GM12878 (cell line): ENCODE measurements around the gene GREB1. TPM values are rescaled to one million over a fixed set of nuclear protein-coding genes. Genes with fewer than 3 reads are reported as not detected.

Experiments used
- ATAC-seq: fragments of 200-7000 bp; cut with Tn5 transposase; 3 replicates; pipeline ENCODE4 v1.9.1; 2020; ENCODE audit warnings: mild to moderate bottlenecking, moderate library complexity
- BruUV-seq: library from RNA; stranded (reverse); fragments of 400-500 nt; replicated peaks from 2 replicates; lab custom pipeline; 2021; lab: Mats Ljungman, UMichigan
- CTCF ChIA-PET: fragments of 300-600 bp; sonication (Branson Sonifier 250); formaldehyde crosslinking; extraction: SDS; loops from one replicate; lab custom pipeline; 2021; ENCODE audit warnings: inconsistent platforms; lab: Yijun Ruan, JAX
- POLR2A ChIA-PET: fragments of 350-600 bp; formaldehyde crosslinking; extraction: SDS; loops from one replicate; lab custom pipeline; 2021; ENCODE audit warnings: inconsistent platforms; lab: Charles Lee
- RAD21 ChIA-PET: fragments of 300-600 bp; sonication (Branson Sonifier 250); formaldehyde crosslinking; loops from one replicate; lab custom pipeline; 2023; ENCODE audit warnings: antibody characterized with exemption; ENCODE audit not compliant: unreplicated experiment; lab: Charles Lee
- SMC1A ChIA-PET: fragments of 300-600 bp; sonication (Branson Sonifier 250); formaldehyde crosslinking; loops from one replicate; lab custom pipeline; 2023; ENCODE audit not compliant: unreplicated experiment, uncharacterized antibody; lab: Charles Lee
- DNase-seq: peaks from one replicate; pipeline ENCODE4 v3.0.0-alpha.2; 2011; ENCODE audit warnings: low read depth, low spot score
- FAIRE-seq: peaks from 3 replicates; lab custom pipeline; 2011; peaks lifted over from hg19 to GRCh38; lab: Jason Lieb, UNC
- H2AFZ ChIP-seq: 2 replicates; pipeline ENCODE4 v1.6.0; 2011; ENCODE audit warnings: low read depth, low read length, control low read depth; ENCODE audit not compliant: control insufficient read depth
- H3K27ac ChIP-seq: 2 replicates; pipeline ENCODE4 v1.5.1; 2011; ENCODE audit warnings: control low read depth; ENCODE audit not compliant: control insufficient read depth, insufficient read depth
- H3K27me3 ChIP-seq, 2 experiments: replicated peaks in 1 of 2; 2 replicates each; pipeline versions ENCODE4 v1.6.0 to v1.6.1; 2011; ENCODE audit warnings: low read length in 1 of 2; ENCODE audit not compliant: control insufficient read depth in 2 of 2, insufficient read depth in 2 of 2
- H3K36me3 ChIP-seq, 2 experiments: 2 replicates each; pipeline ENCODE4 v1.5.1; 2011; ENCODE audit warnings: low read length in 1 of 2; ENCODE audit not compliant: control insufficient read depth in 2 of 2, insufficient read depth in 2 of 2
- H3K4me1 ChIP-seq: 2 replicates; pipeline ENCODE4 v1.6.1; 2011; ENCODE audit warnings: mild to moderate bottlenecking, low read length, moderate library complexity, mixed read lengths; ENCODE audit not compliant: control insufficient read depth, insufficient read depth
- H3K4me2 ChIP-seq: 2 replicates; pipeline ENCODE4 v1.6.0; 2011; ENCODE audit warnings: control low read depth; ENCODE audit not compliant: control insufficient read depth, insufficient read depth
- H3K4me3 ChIP-seq: fragments of 200-600 bp; sonication (generic); 2 replicates; pipeline ENCODE4 v1.5.1; 2016
- H3K79me2 ChIP-seq: 2 replicates; pipeline ENCODE4 v1.6.0; 2011; ENCODE audit warnings: low read length; ENCODE audit not compliant: control insufficient read depth, insufficient read depth
- H3K9ac ChIP-seq: 2 replicates; pipeline ENCODE4 v1.8.0; 2011; ENCODE audit warnings: low read length, control low read depth, mixed read lengths; ENCODE audit not compliant: control insufficient read depth, insufficient read depth
- H3K9me3 ChIP-seq: replicated peaks from 3 replicates; pipeline ENCODE4 v1.5.1; 2011; ENCODE audit warnings: mild to moderate bottlenecking, low read length; ENCODE audit not compliant: control insufficient read depth, insufficient read depth
- H4K20me1 ChIP-seq: 2 replicates; pipeline ENCODE4 v1.6.0; 2011; ENCODE audit not compliant: control insufficient read depth, insufficient read depth
- BRCA1 ChIP-seq: IDR thresholded peaks from 2 replicates; pipeline ENCODE4 v1.6.1; 2011; ENCODE audit warnings: low read depth, low read length, improper control_type of control experiment
- E2F8 ChIP-seq: fragments of 450-650 bp; IDR thresholded peaks from 2 replicates; pipeline ENCODE4 v1.6.1; 2018; ENCODE audit warnings: mild to moderate bottlenecking, low read depth, moderate library complexity; ENCODE audit not compliant: partially characterized antibody
- FOXK2 ChIP-seq: fragments of 450-650 bp; IDR thresholded peaks from 2 replicates; pipeline ENCODE4 v1.6.1; 2017; ENCODE audit warnings: mild to moderate bottlenecking, moderate library complexity
- FOXM1 ChIP-seq: IDR thresholded peaks from 2 replicates; pipeline ENCODE4 v1.6.1; 2012; ENCODE audit warnings: low read depth, mild to moderate bottlenecking, inconsistent platforms, low read length, moderate library complexity
- HDAC2 ChIP-seq: fragments of 200-600 bp; sonication (generic); IDR thresholded peaks from 2 replicates; pipeline ENCODE4 v1.6.1; 2017
- KAT2A ChIP-seq: conservative IDR thresholded peaks from 2 replicates; pipeline ENCODE4 v1.6.1; 2011; ENCODE audit warnings: low read depth, low read length; ENCODE audit not compliant: control insufficient read depth
- PAX5 ChIP-seq: IDR thresholded peaks from 2 replicates; pipeline ENCODE4 v1.6.1; 2011; ENCODE audit warnings: low read depth, low read length, borderline replicate concordance
- PAX8 ChIP-seq: fragments of 450-650 bp; IDR thresholded peaks from 2 replicates; pipeline ENCODE4 v1.6.1; 2017; ENCODE audit warnings: mild to moderate bottlenecking, moderate library complexity
- PKNOX1 ChIP-seq: fragments of 450-650 bp; IDR thresholded peaks from 2 replicates; pipeline ENCODE4 v1.6.1; 2016; ENCODE audit warnings: mild to moderate bottlenecking
- POLR2AphosphoS5 ChIP-seq: IDR thresholded peaks from 2 replicates; pipeline ENCODE4 v1.6.1; 2011; ENCODE audit warnings: mild to moderate bottlenecking, low read length, inconsistent platforms
- POU2F2 ChIP-seq: IDR thresholded peaks from 3 replicates; pipeline ENCODE4 v1.6.1; 2011; ENCODE audit warnings: low read depth, mild to moderate bottlenecking, low read length, borderline replicate concordance
- SREBF1 ChIP-seq: IDR thresholded peaks from 2 replicates; pipeline ENCODE4 v1.6.1; 2012; ENCODE audit warnings: mild to moderate bottlenecking, low read length
- SREBF2 ChIP-seq: IDR thresholded peaks from 2 replicates; pipeline ENCODE4 v1.6.1; 2012; ENCODE audit warnings: mild to moderate bottlenecking, low read length
- USF1 ChIP-seq: IDR thresholded peaks from 2 replicates; pipeline ENCODE4 v1.6.1; 2011; ENCODE audit warnings: borderline replicate concordance, low read depth, mild to moderate bottlenecking, moderate library complexity, mixed read lengths, low read length; ENCODE audit not compliant: insufficient read depth; ENCODE audit errors: extremely low read length
- USF2 ChIP-seq: IDR thresholded peaks from 2 replicates; pipeline ENCODE4 v1.6.1; 2011; ENCODE audit warnings: low read depth, low read length, improper control_type of control experiment, borderline replicate concordance
- ZBTB11 ChIP-seq: fragments of 450-650 bp; formaldehyde crosslinking; IDR thresholded peaks from 2 replicates; pipeline ENCODE4 v1.5.0; 2022; ENCODE audit warnings: mild to moderate bottlenecking, missing genetic modification characterization
- ZNF24 ChIP-seq: fragments of 450-650 bp; IDR thresholded peaks from 2 replicates; pipeline ENCODE4 v1.6.1; 2017; ENCODE audit warnings: antibody characterized with exemption, mild to moderate bottlenecking
- WGBS: methylation state at CpG from one replicate; pipeline ENCODE4 v1.1.6; 2016; ENCODE audit warnings: low lambda C conversion rate; ENCODE audit not compliant: insufficient replicate concordance, insufficient coverage; ENCODE audit errors: missing lambda C conversion rate; 5-methylcytosine and 5-hydroxymethylcytosine counted together
- in situ Hi-C: fragments of 300-500 bp; cut with MboI; formaldehyde crosslinking; loops from 9 replicates; pipeline ENCODE4 v1.14.3; 2018; ENCODE audit warnings: mixed read lengths
- intact Hi-C: fragments of 100-400 bp; cut with micrococcal nuclease; formaldehyde crosslinking; loops from one replicate; pipeline ENCODE4 v1.14.2; 2022; ENCODE audit not compliant: unreplicated experiment
- polyA plus RNA-seq, 11 experiments: library from polyadenylated mRNA; depleted of rRNA in 4 of 11; unstranded in 6 of 11; stranded (reverse) in 5 of 11; fragments of >200 nt; fragmentation: Nextera tagmentation in 4 of 11; fragmentation: Illumina TruSeq in 1 of 11; extraction: Ambion mirVana in 4 of 11; extraction: Trizol in 1 of 11; gene quantifications; 1 replicate in 1 of 11; 2 replicates in 10 of 11; pipeline versions ENCODE4 v1.2.1 to v1.2.3, GENCODE V29; 2011 to 2016; ENCODE audit warnings: inconsistent platforms in 2 of 11, missing spikeins in 2 of 11, low read depth in 1 of 11
- total RNA-seq, 4 experiments: library from RNA; depleted of rRNA in 3 of 4; stranded (reverse); fragments of >200 nt in 3 of 4; fragmentation: Illumina TruSeq in 1 of 4; extraction: Trizol in 1 of 4; gene quantifications; 2 replicates each; pipeline versions ENCODE4 v1.2.1 to v1.2.3, GENCODE V29; 2013 to 2021

The GREB1 gene
- total and polyA plus RNA-seq, 10 of the 15 experiments (the other 5 are each of a cell fraction or from before 2014, with no cell fraction given): 0.09 to 2.1 (median 0.37) TPM; not detected in 1

GRCh38 chr2:11667194-11667593 is 133.3 kb downstream of the GREB1 start:
- Histone ChIP-seq H3K4me3 (no peak overlapping the region), H3K4me1 (no peaks in the 10 kb centered on the region), H3K9ac (no peak overlapping the region), H3K4me2 (no peak overlapping the region), H3K79me2 (no peaks in the 10 kb centered on the region), H3K36me3 (no peaks in the 10 kb centered on the region), H2AFZ (no peak overlapping the region), H3K27me3 (no peaks in the 10 kb centered on the region; a peak in 1 of 4 replicates), H4K20me1 (no peaks in the 10 kb centered on the region), H3K9me3 (no peaks in the 10 kb centered on the region; the same call in 2 of the 3 replicates), H3K27ac (no peak overlapping the region)
- in situ Hi-C loops: no loop called here
- no peak for FAIRE-seq
- intact Hi-C loops: no loop called here
- CTCF ChIA-PET: no interaction called here
- RAD21 ChIA-PET: no interaction called here
- DNase-seq: no peak
- SMC1A ChIA-PET: interaction anchor here (0.6 kb wide), 1 partner anchor 506 kb away, joined by 3 read pairs; no protein-coding TSS in a partner anchor
- POLR2A ChIA-PET: no interaction called here
- no TSS peak for BruUV-seq
- ATAC-seq: no peak
- 0% methylated on average over 3 of the region's 3 CpGs for WGBS
- TF ChIP-seq POLR2AphosphoS5 (no peak), ZNF24 (no peak), HDAC2 (no peak), PKNOX1 (no peak), KAT2A (no peak), PAX5 (no peak), BRCA1 (no peak), PAX8 (no peak), FOXM1 (no peak), E2F8 (no peak), USF2 (no peak), FOXK2 (no peak), ZBTB11 (CRISPR knock-in tag) (no peak), POU2F2 (no peak), SREBF2 (no peak), SREBF1 (no peak), USF1 (no peak)
